ENCODE data around the gene AAMP.

- TF ChIP-seq CTCF (IDR thresholded peaks at IDR 0.05) (no peak), POLR2A (IDR thresholded peaks at IDR 0.05) (no peak)
These were observed 45.8 kb downstream of the AAMP start for GRCh38 chr2:218224186-218224585.

All from testis (tissue), 2 donors.